ENCODE results near the gene TMTC2.

DNA sequence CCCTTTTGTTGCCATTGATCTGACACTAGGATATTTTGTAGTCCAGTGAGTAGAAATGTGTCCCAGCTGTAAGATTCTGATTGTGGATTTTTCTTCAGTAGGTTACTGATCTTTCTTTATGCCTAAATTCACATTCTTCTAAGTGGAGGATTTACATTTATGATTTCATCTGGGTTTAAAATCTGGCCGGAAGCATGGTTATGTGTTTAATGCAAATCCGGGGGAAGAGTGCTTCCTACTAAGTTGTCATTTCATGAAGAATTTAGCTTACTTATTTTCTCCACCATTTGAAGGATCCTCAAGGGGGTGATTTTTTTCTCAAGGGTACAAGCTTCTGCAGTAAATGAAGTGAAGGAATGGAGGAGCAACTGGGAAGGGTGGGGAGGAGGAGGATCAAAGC lies 96.7 kb downstream of the TMTC2 start:
- TF ChIP-seq, protein P1, sequence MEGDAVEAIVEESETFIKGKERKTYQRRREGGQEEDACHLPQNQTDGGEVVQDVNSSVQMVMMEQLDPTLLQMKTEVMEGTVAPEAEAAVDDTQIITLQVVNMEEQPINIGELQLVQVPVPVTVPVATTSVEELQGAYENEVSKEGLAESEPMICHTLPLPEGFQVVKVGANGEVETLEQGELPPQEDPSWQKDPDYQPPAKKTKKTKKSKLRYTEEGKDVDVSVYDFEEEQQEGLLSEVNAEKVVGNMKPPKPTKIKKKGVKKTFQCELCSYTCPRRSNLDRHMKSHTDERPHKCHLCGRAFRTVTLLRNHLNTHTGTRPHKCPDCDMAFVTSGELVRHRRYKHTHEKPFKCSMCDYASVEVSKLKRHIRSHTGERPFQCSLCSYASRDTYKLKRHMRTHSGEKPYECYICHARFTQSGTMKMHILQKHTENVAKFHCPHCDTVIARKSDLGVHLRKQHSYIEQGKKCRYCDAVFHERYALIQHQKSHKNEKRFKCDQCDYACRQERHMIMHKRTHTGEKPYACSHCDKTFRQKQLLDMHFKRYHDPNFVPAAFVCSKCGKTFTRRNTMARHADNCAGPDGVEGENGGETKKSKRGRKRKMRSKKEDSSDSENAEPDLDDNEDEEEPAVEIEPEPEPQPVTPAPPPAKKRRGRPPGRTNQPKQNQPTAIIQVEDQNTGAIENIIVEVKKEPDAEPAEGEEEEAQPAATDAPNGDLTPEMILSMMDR (IDR thresholded peaks at IDR 0.05; ENCODE audit: poor library complexity, severe bottlenecking) = no peak
- TF ChIP-seq SMC3 (conservative IDR thresholded peaks at IDR 0.05; ENCODE audit: poor library complexity) (no peak), POLR2AphosphoS5 (IDR thresholded peaks at IDR 0.05) (no peak), MXI1 (conservative IDR thresholded peaks at IDR 0.05; ENCODE audit: poor library complexity, severe bottlenecking) (no peak), RAD21 (conservative IDR thresholded peaks at IDR 0.05) (no peak)
